Activated T-cell treated with anti-CD3 and anti-CD28 coated beads for 1 hour (primary cell): ENCODE data around the gene NOS1AP.
"Not testable (repeated sequence)": the region's sequence is repeated elsewhere in the genome, so short reads cannot be mapped to it uniquely, and the experiment has no call there.

Experiments used
- DNase-seq: peaks from one replicate; pipeline ENCODE4 v3.0.0-alpha.2; 2020; ENCODE audit warnings: low read depth

NOS1AP gene

DNA sequence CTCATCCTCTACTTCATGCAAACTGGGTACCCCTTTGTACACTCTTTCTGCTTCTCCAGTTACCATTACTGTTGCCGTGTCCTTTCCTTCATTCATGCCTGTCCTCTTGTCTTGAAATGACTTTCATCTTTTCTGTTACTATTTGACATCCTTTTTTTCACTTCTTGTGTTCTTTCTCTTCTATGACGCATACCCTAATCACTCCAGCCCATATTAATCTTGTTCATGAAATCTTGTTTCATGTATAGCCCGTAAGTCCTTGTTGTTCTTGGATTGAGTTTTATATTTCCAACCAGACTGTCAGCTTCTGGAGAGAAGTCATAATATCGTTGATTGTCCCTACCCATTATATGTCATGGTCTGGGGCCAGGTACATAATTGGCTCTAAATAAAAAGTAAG is 126.1 kb downstream of the NOS1AP start:
- DNase-seq: no peak

DNA sequence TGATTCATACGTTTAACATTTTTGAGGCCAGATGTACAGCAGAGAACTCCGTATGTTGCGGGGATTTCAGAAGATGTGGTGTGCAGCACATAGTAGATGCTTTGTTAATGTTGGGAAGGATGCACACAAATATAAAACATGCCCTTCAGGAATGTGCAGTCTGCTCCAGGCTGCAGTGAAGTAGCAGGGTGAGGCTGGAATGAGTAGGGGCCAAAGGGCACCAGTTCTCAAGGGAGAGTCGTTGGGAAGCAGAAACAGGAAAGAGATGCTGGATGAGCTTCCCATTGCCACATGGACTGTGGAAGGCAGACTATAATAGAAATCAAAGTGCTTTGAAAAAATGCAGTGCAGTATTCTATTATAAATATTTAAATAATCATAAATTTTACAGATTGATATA is 126.9 kb downstream of the NOS1AP start:
- DNase-seq: no peak

DNA sequence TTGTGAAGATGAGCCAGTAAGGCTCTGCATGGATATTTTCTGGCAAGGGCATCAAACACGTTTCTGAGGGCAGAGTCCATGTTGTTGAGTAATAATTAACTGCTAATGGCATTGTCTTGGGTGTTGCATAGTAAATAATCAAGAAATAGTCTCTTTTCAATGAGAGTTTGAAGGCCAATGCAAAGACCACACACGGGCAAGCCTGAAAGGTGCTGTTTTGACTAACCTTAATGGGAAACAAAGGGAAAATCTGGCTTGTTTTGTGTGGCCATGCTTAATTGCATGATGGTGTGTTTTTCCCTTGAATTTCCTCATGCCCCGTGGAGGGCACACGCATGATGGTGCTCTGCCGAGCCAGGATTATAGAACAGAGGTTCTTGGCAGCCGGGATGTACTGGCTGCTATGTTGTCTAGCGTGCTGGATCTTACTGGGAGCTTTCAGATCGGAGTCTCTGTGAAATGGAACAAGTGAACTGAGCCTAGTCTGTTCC is 127.6 kb downstream of the NOS1AP start:
- no peak for DNase-seq

DNA sequence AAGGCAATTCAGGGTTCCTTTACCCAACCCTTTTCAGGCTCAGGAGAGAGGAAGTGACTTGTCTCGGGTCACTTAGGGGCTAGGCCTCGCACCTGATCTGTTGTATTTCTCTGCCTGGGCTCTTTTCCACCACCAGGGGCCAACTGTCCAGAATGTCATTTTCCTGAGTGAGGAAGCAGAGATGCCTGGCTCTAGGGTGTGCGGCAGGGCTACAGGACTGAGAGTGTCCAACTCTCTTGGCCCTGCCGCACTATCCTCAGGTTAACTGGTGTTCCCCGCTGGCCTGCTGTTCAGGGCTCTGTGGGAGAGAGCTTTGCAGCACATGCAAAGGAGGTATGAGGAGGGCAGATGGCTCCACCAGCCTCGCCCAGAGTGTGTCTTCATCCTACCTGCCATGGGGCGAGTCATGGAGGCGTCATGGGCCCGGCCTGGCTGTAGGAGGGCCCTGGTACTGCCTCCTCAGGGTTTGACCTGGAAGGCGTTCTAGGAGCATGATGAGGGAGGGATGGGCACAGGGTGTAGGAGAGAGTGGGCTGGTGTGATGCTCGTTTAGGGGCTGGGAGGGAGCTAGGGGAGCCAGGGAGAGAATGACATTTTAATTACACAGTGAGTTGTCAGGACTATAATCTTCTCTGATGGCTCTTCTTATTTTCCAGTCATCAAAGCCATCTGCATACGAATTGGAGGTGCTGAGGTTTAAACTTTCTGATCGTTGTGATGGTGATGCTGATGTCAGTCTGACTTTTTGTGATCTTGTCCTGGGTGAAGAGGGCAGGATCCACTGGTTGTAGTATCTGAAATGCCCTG is 128.3 kb downstream of the NOS1AP start:
- DNase-seq: no peak

DNA sequence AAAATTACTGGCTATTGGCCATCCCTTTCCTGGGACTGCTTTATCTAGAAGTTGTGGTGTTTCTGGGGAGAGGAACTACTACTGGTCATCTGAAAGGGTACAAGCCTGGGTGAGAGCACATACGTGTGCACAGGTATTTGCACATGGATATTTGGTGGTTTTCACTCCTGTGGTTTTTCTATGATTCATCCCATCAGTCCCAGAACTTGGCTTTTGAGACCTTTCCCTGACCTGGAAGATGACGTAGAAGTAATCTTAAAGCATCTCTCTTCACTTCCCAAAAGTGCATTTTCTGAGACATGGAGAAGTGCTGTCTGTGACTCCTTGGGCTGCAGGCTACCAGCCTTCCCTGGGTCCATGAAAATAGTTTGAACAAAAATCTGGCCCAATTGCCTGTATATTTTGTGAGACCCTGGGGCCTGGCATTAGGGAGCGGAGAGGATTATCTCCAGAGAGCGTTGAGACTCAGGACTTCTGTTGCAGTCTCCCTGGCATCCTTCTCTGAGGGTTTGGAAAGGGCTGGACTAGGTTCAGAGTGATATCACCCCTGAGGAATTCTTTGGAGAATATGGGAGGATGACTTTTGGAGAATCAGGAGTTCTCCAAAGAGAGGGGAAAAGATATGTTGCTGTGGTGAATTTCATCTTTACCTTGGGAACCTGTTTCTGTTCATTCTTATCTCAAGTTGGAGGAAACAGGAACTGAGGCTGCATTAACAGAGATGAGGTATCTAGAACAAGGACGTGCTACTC is 130.8 kb downstream of the NOS1AP start:
- no peak for DNase-seq

DNA sequence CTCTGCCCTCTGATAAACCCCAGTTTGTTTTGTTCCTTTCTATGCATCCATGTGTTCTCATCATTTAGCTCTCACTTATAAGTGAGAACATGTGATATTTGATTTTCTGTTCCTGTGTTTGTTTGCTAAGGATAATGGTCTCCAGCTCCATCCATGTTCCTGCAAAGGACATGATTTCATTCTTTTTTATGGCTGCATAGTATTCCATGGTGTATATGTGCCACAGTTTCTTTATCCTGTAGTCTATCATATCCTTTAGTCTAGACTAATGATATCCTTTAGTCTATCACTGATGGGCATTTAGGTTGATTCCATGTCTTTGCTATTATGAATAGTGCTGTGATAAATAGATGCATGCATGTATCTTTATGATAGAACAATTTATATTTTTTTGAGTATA is 131.6 kb downstream of the NOS1AP start:
- DNase-seq: not testable (repeated sequence)

DNA sequence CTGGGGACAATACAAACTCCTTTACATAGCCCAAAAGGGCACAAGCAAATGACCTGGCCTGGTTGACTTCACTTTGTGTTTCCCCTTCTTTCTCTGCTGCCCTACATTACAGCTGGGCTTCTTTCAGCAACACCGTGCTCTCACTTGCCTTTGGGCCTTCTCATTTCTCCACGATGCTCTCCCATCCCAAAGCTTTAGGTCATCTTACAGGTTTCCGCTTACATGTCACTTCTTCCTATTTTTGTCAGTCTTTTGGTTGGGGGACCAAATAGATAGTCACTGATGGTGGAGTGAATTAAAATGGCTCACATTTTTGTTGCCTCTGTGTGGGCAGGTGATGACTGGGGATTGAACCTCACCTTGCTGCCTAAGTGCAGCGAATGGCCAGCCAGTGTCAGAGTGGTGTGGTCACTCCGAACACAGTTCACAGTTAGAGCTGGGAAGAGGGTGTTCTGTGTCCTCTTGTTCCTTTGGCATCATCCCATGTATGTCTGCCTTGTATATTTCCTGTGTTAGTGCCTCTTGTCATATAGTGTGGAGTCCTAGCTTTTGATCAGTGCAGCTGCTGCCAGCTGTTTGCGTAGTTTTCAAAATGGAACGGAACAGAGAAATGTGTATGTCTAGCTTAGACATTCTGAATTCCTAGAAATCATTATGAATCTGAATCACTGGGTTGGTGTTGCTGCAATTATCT is 134.8 kb downstream of the NOS1AP start:
- DNase-seq: no peak

DNA sequence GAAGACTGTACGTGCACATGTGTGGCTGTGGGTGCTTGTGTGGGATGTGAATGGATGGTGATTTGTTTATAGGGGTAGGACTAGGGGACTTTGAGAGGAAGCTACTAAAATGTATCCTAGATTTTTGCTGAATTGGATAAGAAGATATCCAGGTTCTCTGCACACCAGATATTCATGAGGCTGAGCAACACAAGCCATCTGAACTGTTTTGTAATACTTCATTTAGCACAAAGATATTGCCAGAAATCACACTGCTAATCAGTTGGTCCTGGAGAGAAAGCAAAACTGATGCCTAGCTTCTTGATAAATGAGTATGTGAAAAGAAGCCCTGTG is 135.3 kb downstream of the NOS1AP start:
- DNase-seq: no peak

DNA sequence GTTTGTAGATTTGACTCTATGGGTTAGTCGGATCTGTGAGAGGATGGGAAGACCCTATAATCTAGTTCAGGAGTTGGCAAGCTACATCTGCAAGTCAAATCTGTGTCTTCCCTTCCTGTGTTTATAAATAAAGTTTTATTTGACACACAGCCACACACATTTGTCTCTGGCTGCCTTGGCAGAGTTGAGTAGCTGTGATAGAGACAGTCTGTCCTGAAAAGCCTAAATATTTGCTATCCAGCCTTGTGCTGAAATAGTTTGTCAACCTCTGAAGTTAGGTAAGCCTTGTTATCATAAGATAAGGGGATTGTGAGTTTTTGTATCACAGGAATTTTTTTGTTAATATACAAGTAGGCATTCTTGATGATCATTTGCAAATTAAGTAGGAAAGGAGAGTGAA is 136.8 kb downstream of the NOS1AP start:
- no peak for DNase-seq

DNA sequence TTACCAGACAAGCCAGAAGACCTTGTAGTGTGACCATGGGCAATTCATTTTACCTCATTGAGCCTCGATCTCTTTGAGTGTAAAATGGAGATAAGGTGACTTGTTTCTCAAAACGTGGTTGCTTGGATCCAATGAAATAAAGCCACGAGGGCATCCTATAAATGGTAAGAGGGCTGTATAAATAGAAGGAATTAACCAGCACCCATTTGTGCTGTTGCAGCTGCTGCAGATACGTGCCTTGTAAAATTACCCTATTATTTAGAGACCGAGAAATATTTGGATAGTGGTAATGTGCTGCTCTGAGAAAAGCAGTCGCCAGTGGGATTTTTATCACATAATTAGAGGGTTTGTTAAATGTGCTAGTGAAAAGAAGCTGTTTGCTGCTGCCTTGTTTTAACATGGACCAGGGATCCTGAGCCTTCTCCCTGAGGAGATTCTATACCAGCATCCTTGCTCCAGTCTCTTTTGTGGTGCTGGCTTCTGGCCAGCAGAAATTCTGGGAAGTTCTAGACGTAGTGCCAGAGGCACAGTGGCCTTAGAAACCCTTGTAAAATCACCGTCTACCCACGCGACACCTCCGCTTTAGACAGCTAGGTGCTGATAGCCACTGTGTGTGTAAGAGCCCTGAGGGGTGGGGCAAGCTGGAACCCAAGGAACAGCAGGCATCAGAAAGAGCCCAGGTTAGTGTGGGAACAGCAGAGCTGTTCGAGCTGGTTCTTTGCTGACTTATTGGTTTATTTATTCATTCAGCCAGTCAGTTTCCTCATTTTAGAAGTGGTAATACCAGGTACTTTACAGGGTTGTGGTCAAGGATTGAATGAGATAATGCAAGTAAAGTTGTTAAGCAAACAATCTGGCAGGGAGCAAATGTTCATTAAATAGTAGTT is 137.5 kb downstream of the NOS1AP start:
- no peak for DNase-seq

DNA sequence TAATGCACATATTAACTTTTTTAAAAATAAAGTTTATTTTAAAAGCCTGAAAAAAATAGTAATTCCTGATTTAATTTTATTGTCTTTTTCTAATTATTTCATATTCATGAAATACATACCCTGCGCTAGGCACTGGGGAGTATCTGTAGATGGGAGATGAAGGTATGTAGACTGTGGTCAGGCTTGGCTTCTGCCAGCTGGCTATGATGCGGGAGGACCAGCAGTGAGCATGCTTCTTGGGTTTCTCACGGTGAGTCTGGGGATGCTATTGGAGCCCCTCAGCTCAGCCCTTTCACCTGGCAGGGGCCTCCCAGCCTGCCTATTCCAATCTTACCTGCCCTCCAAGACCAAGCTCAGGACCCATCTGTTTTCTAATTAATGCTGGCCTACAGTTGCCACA is 138.4 kb downstream of the NOS1AP start:
- DNase-seq: no peak

DNA sequence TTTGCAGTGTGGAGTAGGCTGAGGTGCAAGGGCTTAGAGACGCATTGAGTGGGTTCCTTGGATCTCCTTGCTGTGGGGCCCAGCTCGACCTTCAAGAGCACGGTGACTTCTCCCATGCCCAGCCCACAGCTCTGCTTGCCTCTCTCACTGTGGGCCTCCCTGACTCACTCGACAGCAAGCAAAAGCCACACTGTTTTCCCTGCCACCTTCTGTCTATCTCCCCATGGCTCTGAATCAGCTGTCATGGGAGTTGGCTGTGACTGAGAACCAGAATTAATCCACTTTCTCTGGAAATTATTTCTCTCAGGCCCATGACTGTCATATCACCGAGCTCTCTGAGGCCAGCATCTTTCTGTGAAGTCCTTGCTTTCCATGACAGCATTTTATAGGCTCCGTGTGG is 140.7 kb downstream of the NOS1AP start:
- DNase-seq: no peak

DNA sequence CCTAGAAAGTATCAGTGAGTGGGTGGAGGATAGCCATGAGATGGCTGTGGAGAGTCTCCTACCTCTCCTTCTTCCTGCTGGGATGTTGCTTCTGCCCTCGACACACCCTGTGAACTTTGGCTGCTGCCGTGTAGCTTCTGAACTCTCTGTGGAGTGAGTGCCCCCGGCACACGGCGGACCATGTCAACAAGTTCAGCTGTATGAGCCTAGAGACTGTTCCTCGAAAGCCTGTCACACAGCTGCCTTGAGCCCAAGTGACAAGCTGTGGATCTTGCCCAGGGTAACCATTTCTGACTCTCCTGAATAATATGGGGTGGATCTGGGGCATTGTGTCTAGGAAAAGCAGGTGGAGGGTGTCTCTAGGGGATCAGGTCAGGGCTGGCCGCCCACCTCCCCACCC is 143.2 kb downstream of the NOS1AP start:
- DNase-seq: no peak

DNA sequence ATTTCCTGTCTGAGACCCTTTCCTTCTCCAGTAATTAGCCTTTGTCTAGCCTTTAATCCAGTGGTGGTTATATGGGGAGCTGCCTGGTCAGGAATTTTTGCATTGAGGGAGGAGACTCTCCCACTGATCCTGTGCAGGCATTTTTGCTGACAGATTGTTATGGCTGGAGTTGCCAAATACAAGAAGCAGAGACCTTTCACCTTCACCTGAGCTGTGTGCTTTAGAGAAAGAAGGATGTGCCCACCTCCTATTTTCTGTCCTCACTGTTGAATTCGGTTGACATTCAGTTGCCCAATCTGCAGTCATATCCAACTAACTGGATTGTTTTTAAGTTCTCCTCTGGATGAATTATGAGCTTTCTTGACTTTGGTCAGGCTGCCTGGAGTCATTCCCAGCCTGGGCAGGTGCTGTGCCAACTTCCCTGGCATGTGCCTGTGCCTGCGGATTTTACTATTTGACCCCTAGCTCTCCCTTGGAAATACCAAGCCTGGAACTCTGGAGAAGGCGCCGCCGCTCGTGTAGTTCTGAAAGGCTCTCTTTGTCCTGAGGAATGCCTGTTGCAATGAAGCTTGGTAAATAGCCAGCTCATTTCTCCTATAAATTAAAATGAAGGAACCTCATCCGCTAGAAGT is 143.9 kb downstream of the NOS1AP start:
- no peak for DNase-seq

DNA sequence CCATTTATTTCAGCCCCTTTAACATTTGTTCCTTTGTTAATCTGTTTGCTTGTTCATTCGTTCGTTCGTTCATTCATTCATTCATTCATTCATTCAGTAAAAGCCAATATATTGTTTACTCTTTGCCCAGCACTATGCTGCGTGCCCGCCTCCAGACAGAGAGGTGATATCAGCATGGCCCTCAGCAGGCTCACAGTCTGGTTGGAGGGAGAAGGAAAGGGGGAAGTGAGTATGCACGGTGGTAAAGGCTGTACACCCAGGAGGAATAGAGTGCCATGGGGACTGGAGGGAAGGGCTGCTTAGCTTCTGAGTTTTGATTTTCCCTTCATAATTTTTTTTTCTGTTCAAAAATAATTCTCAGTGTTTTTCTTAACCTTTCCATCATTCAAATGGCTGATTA is 144.7 kb downstream of the NOS1AP start:
- DNase-seq: no peak

DNA sequence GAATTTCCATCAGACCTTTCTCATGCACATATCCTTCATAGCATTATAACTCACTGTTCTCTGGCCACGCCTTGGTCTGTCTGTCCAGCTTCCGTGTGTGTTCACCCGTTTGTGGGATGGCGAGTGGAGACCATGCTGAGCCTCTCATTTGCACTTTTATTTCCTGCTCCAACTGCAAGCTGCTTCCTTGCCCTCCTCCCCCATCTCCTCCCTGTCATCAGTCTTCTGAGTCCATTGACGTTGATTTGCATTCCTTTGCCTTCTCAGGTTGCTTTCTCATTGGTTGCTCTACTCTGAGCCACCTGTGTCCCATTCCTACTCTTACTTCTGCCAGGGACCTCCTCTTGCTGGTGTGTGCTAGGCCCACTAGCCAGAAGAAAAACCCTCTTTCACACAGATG is 146.4 kb downstream of the NOS1AP start:
- DNase-seq: no peak

DNA sequence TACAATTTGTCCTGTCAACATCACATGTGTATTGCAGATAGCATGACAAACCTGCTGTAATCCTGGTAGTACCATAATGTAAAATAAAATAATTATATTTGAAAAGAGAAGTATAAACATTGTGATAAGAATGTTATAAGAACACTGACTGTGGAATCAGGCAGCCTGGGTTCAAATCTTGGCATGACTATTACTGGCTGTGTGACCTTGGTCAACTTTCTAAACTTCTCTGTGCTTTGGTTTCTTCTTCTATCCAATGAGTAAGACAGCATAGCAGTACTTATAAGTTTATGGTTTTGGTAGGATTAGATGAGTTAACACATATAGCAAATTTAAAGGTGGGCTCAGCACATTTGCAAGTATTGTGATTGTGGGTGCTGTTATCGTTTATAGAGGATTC is 147.1 kb downstream of the NOS1AP start:
- no peak for DNase-seq

DNA sequence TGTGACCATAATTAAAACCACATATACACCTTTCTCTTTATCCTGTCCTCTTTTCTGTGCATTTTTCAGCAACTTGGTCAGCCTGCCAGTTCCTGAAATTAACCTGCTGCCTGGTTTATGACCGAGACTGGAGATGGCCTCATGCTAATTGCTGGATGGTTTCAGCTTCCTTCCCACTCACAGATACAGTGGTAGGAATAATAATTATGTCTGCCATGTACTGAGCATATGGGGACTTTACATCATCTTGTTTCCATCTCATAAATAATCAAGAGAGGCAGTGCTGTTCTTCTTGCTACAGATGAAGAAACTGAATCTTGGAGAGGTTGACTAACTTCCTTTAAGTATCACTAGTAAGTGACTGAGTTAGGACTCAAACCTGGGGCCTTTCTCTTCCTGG is 148.2 kb downstream of the NOS1AP start:
- DNase-seq: no peak

DNA sequence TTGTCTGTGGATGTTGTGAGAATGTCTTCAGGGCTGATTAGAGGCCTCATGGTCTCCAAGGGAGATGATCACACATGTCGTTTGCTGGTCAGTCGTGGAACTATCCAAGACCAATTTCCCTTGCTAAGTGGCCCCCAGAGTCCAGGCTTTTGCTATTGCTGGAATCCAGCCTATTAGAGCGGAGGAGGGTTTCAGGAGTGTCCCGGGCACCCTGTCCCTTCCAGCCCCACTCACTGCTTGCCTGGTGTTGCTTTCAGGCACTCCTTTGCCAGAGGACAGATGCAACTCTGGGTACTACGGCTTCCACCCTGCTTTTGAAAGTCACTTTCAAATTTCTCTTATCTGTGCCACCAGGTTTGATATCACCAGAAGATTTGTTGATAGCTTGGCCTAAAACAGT is 149.1 kb downstream of the NOS1AP start:
- no peak for DNase-seq

DNA sequence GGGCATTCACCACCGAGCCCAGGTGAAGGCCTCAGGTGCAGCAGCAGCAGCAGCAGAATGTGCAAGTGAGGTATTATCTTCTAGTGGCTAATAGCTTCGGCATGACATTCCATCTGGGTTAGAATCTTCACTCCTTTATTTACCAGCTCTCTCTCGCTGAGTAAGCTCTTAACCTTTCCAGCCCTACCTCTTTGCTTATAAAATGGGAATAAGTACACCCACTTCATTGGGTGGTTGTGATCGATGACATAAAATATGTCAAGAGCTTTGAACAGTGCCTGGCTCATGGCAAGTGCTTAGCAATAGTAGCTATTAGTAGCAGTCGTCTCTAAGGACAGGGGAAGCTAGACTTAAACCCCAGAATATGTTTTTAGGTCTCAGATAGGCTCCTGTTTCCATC is 149.5 kb downstream of the NOS1AP start:
- DNase-seq: no peak

DNA sequence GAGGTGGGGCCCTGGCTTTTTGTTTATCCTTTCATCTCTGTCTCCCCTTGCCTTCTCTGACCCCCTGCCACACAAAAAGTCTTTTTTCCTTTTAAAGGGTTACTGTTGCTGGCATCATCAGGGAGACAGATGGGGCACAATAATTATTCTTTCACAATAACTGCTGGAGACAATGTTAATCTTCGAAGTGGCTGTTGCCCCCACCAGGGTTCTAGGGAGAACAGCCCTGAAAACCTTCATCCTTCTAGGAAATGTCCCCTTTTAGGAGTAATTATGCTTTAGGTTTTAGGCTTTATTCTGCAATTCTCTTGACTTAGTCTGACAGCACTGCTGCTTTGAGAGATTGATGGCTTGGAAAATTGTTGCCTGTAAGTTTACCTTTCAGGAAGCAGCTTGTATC is 150.0 kb downstream of the NOS1AP start:
- DNase-seq: no peak
